HG03280 (cell line): ENCODE data around the gene SLC38A8.

Source experiments
- ATAC-seq: cut with Tn5 transposase; IDR thresholded peaks from one replicate; pipeline ENCODE4 v1.9.1; 2021; ENCODE audit warnings: mild to moderate bottlenecking, moderate library complexity; ENCODE audit not compliant: unreplicated experiment

Gene SLC38A8

GRCh38 chr16:84003038-84003437 is 39.6 kb downstream of the SLC38A8 start:
- no peak for ATAC-seq

GRCh38 chr16:84001726-84002125 is 40.9 kb downstream of the SLC38A8 start:
- no peak for ATAC-seq

GRCh38 chr16:84000989-84001642 is 41.5 kb downstream of the SLC38A8 start:
- ATAC-seq: no peak

GRCh38 chr16:83998091-83998490 is 44.5 kb downstream of the SLC38A8 start:
- no peak for ATAC-seq

GRCh38 chr16:83996481-83997252 is 45.9 kb downstream of the SLC38A8 start:
- no peak for ATAC-seq

- ATAC-seq: no peak
These were observed 46.8 kb downstream of the SLC38A8 start for GRCh38 chr16:83995754-83996153.

GRCh38 chr16:83994703-83995102 is 47.9 kb downstream of the SLC38A8 start:
- no peak for ATAC-seq

- no peak for ATAC-seq
These were observed 48.5 kb downstream of the SLC38A8 start for GRCh38 chr16:83994087-83994486.

- ATAC-seq: no peak
These were observed 50.0 kb downstream of the SLC38A8 start for GRCh38 chr16:83992624-83993023.

GRCh38 chr16:83990492-83990891 is 52.1 kb downstream of the SLC38A8 start:
- ATAC-seq: no peak

GRCh38 chr16:83989300-83989699 is 53.3 kb downstream of the SLC38A8 start:
- ATAC-seq: no peak

- no peak for ATAC-seq
These were observed 59.1 kb downstream of the SLC38A8 start for GRCh38 chr16:83983491-83983890.

- ATAC-seq: no peak
These were observed 60.8 kb downstream of the SLC38A8 start for GRCh38 chr16:83981799-83982198.

GRCh38 chr16:83980794-83981193 is 61.8 kb downstream of the SLC38A8 start:
- ATAC-seq: no peak

- ATAC-seq: no peak
These were observed 63.2 kb downstream of the SLC38A8 start for GRCh38 chr16:83979441-83979840.

GRCh38 chr16:83978401-83978904 is 64.1 kb downstream of the SLC38A8 start:
- no peak for ATAC-seq

- ATAC-seq: no peak
These were observed 65.4 kb downstream of the SLC38A8 start for GRCh38 chr16:83977056-83977815.

GRCh38 chr16:83975590-83976260 is 66.9 kb downstream of the SLC38A8 start:
- no peak for ATAC-seq

GRCh38 chr16:83974475-83974874 is 68.1 kb downstream of the SLC38A8 start:
- ATAC-seq: no peak

GRCh38 chr16:83973581-83974385 is 68.8 kb downstream of the SLC38A8 start:
- ATAC-seq: no peak
